HG03025 (cell line): ENCODE measurements around the gene ASB10.

Experiments used
- ATAC-seq: cut with Tn5 transposase; IDR thresholded peaks from one replicate; pipeline ENCODE4 v1.9.1; 2021; ENCODE audit warnings: mild to moderate bottlenecking, moderate library complexity; ENCODE audit not compliant: unreplicated experiment, low FRiP score

The ASB10 gene

GRCh38 chr7:151168003-151168786 lies 18.9 kb downstream of the ASB10 start:
- ATAC-seq: no peak

- no peak for ATAC-seq
These were observed 19.7 kb downstream of the ASB10 start, which contains the start of gene GBX1 for GRCh38 chr7:151167197-151167961. Gene GBX1, minus strand, starts transcription at chr7:151167694. Its CDS starts 146 bp downstream, at chr7:151167548.

- no peak for ATAC-seq
These were observed 20.3 kb downstream of the ASB10 start for GRCh38 chr7:151166629-151167196.

DNA sequence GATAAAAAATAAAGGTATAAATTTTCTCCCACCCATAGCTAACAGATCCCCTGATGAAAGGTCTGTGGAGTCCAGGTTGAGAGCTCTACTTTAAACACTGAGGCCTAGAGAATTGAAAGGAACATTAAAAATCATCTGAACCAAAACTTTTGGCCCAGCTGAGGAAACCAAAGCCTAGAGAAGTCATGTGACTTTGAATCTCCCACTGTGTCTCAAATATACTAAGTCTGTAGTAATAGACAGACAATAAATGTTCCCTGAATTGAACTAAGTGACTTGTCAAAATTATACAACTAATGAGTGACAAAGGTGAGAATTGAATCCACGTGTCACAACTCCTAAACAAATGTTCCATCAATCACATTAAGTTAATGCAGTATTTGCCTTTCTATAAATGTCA lies 25.3 kb downstream of the ASB10 start:
- ATAC-seq: no peak

GRCh38 chr7:151157645-151158329 lies 29.3 kb downstream of the ASB10 start:
- ATAC-seq: no peak

DNA sequence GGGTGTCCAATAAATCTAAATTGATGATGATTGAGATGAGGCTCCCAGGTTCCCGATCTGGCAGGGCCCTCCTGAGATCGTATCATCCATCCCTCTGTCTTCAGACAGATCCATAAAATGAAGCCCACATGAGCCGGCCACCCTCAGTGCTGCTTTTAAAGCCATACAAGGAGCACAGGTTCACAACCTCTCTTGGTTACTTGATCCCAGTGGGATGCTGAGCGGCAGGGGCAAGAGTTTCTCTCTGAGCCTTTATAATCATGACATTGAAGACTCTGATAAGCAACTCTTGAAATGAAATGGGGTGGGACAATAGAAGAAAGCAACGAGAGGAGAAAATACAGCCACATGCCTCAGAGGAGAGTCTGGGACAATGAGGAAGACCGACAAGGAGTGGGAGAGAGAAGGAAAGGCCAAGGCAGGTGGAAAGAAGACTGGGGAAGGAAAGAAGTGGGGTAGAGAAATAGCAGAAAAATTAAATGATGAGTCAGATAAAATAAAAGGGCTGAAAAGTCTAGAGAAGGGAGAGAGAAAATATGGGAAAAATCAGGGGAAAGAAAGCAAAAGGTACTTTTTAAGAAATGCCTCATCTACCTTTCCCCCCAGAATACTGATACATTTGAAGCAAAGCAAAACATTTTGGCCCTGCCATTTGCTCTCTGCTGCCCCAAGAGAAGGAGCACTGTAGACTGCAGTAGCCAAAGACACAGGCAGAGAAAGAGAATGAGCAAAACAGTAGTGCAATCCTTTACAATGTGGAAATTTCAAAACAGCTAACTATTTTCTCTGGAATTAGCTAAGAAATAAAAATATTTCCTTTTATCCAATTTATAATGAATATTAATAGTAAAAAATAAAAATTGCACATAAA lies 34.2 kb downstream of the ASB10 start:
- ATAC-seq: no peak

- ATAC-seq: no peak
These were observed 36.7 kb downstream of the ASB10 start for GRCh38 chr7:151150388-151150787.

DNA sequence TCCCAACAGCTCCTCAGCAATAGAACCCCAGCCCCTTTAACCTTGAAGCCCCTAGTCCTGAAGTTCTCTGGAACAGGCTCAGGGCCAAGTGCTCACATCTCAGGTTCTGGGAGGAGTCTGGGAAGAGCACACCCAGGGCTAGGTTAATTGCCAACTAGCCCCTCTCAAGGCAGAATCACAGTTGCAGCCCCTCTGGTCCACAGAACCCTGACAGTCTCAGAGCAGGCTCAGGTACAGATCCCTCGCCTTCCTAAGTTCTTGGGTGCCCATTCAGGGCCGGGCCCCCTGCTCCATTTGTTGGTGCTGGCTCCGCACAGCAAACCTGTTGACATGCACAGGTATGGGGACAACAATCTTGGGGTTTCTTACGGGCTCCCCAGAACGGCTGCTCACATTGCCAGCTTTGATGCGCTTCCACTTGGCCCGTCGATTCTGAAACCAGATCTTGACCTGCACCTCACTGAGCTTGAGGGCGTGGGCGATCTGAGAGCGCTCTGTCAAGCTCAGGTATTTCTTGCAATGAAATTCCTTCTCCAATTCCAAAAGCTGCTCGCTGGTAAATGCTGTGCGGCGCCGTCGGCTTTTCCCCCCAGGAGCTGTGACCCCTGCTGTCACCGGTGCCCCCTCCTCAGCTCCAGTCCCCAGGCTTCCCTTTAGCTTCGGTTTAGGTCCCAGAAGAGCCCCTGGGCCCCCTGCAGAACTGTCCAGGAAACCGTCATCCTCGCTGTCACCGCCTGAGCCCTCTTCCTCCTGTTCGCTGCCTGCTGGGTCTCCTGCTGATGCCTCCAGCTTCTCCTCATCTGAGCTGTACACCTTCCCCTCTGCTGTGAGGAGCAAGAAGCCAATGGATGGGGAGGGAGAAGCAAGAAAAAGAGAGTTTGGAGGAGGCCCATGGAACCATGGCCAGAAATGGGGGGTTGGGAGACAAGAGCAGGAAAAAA lies 38.5 kb downstream of the ASB10 start:
- no peak for ATAC-seq

GRCh38 chr7:151146761-151147160 lies 40.3 kb downstream of the ASB10 start:
- ATAC-seq: no peak

GRCh38 chr7:151144387-151144786 lies 42.7 kb downstream of the ASB10 start:
- no peak for ATAC-seq

GRCh38 chr7:151143261-151144015 lies 43.6 kb downstream of the ASB10 start:
- no peak for ATAC-seq

- no peak for ATAC-seq
These were observed 44.4 kb downstream of the ASB10 start for GRCh38 chr7:151142686-151143040.

DNA sequence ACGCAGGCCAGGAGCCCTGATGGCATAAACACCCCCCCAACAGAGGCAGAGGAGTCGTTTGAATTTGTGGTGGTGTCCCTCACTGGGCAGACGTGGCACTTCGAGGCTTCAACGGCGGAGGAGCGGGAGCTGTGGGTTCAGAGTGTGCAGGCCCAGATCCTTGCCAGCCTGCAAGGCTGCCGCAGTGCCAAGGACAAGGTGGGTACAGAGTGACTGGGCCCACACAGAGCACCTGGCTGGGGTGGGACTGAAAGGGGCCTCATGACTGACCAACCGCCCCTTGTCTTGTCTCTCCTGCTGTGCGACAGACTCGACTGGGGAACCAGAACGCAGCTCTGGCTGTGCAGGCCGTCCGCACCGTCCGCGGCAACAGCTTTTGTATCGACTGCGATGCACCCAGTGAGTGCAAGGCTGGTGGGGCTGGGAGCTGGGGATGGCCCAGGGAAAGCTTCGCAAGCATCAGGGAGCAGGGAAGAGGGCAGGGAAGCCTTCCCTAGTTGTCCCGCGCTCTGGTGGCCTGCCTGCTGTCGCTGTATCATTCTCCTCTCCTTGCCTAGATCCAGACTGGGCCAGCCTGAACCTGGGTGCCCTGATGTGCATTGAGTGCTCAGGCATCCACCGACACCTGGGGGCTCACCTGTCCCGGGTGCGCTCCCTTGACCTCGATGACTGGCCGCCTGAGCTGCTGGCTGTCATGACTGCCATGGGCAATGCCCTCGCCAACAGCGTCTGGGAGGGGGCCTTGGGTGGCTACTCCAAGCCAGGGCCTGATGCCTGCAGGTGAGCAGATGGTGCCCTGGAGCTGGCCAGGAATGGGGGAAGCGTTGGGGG lies 45.0 kb downstream of the ASB10 start:
- ATAC-seq: no peak

GRCh38 chr7:151141311-151141854 lies 45.7 kb downstream of the ASB10 start:
- ATAC-seq: no peak

DNA sequence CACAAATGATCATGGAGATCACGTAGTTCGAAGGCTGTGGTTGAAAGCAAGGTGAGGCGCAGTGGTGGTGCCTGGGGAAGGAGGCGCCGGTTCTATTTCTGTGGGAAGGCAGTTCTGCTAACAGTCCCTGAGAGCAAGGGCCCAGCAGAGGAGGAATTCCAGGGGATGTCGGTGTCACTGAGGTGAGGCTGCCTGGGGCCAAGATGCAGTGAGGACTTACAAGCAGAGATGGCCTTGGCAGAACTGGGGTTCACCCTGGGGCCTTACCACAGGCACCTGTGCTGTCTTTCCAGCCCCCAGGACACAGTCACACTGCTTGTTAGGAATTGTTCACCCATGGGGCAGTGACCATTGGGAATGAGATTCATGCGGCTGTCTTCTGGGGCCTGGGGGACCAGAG lies 46.2 kb downstream of the ASB10 start:
- no peak for ATAC-seq

DNA sequence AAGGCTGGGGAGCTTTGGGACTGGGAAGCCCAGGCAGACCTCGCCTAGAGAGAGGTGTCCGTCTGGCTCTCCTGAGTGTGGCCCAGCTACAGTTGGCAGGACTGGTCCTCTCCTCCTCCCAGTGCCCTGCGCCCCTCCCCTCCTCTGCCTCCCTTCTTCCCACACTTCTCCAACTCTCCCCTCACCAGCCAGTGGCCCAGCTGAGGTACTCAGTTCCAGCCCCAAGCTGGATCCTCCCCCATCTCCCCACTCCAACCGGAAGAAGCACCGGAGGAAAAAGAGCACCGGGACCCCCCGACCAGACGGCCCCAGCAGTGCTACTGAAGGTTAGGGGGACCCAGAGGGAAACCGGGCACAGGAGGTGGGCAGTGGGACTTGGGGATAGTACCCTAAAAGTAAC lies 47.3 kb downstream of the ASB10 start:
- no peak for ATAC-seq
